B cell (primary cell): ENCODE measurements around the gene B4GALT7.

Source experiments
- CTCF ChIP-seq: fragments of 200-600 bp; IDR thresholded peaks from one replicate; pipeline ENCODE4 v1.8.0; 2022; ENCODE audit warnings: antibody characterized with exemption, mild to moderate bottlenecking
- EZH2 ChIP-seq: IDR thresholded peaks from 2 replicates; pipeline ENCODE4 v1.6.1; 2012; ENCODE audit warnings: borderline replicate concordance, low read depth, mild to moderate bottlenecking, moderate library complexity, low read length; ENCODE audit not compliant: insufficient read depth, poor library complexity, severe bottlenecking

DNA sequence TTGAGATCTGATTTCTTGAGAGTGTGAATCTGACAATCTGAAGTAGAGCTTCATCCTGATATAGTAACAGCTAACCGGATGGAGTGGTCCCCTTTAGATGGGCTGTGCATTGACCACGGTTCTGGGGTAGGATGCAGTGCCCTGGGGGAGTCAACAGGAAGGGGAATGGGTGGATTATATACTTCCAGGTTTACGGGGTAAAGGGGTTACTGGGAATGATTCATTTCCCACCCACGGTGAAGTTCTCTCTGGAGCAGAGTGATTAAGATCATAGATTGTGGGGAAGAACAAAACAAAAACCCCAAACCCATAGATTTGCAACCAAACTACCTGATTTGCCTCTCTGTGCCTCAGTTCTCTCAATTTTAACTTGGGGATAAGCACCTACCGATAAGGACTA lies 1.5 kb upstream of the B4GALT7 start:
- TF ChIP-seq CTCF (no peak), EZH2 (no peak)
